Fibroblast of skin of right quadriceps (primary cell): Measurements from ENCODE around the gene ACTN1.

Source experiments
- DNase-seq: peaks from one replicate; pipeline ENCODE4 v3.0.0-alpha.2; 2013

ACTN1 gene

GRCh38 chr14:68884031-68885030, 94.8 kb downstream of the ACTN1 start:
- DNase-seq: peak; percentile 78

DNA sequence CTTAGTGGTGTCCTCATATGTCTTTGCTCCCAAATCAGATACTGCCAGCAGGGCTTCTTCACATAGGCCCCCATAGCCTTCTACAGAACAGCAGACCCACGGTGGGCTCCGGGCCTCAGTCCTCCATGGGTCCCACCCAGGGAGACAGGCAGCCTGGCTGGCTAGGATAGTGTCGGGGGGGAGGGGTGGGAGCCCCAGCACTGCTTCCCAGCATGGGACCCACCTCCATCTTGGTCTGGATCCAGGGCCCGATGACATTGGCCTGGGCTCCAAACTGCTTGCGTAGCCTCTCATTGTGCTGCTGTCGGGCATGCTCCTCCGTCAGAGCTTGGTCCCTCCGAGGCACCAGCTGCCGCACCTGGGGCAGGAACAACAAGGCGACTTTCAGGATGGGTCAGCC, 96.9 kb downstream of the ACTN1 start:
- no peak for DNase-seq

GRCh38 chr14:68881396-68881795, 97.7 kb downstream of the ACTN1 start:
- no peak for DNase-seq

DNA sequence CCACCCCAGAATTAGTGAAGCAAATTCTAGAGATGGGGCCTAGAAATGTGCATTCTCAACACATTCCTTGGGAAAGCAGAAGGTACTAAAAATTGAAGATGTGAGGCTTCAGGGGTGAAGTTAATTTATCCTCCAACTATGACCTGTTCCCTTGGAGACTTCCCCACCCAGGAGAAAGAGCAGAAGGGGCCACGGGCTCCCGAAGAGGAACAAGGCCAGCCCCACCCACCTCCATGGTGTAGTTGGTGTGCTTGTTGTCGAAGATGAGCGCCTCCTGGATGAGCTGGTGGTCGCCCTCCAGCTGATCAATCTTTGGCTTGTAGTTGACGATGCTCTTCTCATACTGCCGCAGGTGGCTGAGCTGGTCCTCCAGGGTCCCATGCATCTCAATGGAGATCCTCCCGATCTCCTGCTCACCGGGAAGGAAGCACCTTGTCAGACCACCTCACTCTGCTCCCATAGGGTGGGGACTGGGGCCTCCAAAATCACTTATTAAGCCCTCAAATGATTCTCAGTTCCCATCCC, 98.5 kb downstream of the ACTN1 start:
- no peak for DNase-seq

DNA sequence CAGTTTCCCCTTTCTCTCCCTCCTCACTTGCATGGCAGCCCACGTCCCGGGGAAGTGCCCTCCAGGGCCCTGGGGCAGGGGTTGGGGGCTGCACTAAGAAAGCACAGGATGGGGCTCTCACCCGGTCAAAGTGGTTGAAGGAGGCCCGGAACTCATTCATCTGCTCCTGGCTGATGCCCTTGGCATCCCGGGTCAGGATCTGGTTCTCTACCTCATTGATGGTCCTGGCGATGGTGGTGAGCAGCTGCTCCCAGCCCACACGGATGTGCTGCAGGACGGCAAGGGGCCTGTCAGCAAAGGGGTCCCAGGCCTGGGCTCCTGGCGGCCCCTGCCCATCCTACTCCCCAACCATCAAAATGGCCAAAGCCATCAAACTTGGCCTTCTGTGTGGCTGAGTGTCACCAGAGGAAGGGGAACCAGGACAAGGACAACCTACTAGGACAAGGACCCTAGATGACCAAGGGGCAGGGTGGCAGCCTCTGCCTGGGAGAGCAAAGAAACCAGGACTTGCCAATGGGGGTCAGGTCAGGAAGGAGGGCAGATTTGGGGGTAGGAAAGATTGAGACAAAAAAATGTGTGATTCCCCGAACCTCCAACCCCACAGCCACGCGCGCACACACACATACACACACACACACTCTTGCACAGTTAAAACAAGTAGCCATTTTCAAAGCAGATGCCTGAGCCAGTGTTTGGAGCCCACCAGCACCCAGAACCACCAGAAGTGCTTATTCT, 99.1 kb downstream of the ACTN1 start:
- DNase-seq: no peak

DNA sequence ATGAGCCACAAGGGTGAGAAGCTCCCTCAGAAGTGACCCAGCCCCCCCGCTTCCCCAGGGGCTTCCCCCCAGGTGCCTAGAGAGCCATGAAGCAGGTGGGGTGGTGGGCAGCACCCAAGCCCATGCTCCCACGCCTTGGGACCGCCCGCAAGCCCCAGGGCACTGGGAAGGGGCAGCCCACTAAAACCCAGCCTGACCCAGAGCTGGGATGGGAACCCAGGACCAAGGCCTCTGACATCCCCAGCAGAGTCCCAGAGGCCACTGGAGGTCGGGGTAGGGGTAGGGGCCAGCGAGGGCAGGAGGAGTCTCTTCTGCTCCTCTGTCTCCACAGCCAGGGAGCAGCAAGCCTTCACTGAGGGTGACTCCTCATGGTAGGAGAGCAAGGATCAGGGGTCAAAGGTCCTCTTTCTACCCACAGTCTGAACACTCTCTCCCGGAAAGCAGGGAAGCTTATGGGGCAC, 99.8 kb downstream of the ACTN1 start:
- no peak for DNase-seq

- no peak for DNase-seq
These were observed 100.2 kb downstream of the ACTN1 start for GRCh38 chr14:68878908-68879307.

DNA sequence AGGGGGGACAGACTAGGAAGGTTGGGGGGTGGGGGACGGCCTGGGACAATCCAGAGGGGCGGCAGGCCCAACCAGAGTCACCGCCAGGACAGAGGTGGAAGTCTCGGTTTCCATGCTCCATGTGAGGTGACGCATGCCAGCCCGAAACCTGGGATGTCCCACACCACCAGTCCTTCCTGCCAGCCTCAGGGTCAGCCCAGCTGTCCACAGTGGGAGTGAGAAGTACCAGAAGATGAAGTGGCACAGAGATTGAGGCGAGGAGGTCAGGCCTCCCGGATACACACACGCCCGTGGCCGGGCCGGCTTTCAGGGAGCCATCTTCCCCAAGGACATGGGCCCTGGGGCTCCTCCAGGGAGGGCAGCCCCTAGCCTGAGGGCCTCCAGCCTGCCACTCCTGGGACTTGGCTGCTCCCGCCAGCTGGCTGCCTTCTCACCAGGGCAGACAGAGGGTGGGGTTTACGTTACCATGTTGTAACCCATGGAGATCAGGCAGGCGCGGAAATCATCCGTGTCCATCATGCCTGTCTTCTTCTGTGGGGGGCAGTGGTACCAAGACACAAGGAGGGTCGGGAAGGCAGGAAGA, 101.0 kb downstream of the ACTN1 start:
- no peak for DNase-seq

DNA sequence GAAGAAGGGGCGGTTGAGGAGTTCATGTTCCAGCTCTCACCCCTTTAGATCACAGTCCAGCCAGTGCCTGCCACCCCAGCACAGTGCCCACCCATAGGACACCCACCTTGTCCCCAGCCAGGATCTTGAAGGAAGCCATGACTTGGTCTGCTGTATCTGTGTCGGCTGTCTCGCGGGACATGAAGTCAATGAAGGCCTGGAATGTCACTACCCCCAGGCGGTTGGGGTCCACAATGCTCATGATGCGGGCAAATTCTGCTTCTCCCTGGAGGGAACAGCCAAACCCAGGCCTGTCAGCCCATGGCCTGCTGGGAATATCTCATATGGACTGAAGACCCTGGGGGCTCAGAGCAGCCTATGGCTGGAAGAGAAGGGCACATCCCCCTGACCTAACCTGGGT, 102.1 kb downstream of the ACTN1 start:
- DNase-seq: no peak

DNA sequence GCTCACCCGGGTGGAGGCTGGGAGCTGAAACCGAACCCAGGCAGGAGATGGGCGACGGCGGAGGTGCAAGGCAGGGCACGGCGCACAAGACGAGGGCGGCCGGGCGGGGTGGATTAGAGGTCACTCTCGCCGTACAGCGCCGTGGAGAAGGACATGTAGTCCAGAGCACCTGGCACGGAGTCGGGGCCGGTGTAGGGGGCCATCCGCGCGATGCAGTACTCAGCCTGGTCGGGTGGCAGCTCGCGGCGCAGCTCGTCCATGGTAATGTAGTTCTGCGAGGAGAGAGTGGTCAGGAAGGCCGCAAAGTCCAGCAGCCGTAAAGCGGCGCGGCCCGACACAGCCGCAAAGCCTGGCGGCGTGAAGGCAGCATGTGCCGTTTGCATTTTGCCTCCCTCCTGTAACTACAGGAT, 104.4 kb downstream of the ACTN1 start:
- no peak for DNase-seq

DNA sequence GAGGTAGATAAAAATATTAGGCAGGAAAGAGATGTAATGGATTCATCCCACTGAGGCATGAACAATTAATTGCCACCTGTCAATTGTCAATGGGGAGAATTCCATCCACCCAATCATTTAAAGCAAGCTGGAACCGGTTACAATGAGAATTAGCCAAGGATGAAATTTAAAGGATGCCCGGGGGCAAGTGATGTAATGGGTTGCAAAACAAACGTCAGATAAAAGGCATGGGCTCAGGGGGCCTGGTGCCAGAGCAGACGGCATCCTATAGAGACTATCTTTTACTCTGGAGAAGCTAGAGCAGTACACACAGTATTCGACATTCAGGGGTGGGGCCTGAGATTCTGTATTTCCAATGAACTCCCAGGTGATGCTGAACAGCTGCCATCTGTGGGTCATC, 105.7 kb downstream of the ACTN1 start:
- no peak for DNase-seq

DNA sequence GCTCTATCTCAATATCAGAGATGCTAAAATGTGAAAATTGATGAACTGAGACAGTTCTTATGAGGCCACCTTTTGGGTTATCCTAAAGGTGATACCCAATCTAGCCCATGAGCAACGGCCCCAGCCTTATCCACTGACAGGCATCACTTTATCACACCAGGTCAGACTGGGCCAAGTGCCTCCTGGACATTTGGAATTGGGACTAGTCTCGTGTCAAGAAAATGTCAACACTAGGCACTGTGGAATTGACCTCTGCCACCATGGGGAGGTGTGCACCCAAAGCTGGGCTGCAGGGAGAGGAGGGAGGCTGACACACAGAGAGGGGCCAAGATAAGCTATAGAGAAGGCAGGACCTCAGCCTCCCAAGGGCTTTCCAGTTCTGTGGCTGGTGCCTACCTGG, 107.7 kb downstream of the ACTN1 start:
- no peak for DNase-seq

DNA sequence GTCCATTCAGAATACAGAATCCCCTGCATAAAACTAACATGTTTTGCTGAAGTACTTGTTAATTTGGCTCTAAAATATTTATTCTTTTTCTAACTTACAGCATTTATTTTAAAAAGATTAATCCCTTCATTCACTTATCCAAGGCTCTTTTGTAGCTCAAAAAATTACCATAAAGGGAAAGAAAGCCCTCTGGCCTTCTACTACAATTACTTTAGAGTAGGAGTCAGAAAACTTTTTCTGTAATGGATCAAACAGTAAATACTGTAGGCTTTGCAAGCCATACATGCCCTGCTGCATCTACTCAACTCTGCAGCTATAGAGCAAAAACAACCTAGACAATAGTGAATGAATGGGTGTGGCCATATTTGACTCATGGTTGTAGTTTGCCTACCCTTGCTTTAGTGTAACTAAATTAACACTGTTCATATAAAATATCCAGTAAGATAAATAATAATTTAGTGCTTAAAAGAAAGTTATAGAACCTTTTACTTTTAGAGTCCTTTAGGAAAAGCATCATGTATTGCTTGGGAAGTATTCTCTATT, 112.0 kb downstream of the ACTN1 start:
- no peak for DNase-seq

DNA sequence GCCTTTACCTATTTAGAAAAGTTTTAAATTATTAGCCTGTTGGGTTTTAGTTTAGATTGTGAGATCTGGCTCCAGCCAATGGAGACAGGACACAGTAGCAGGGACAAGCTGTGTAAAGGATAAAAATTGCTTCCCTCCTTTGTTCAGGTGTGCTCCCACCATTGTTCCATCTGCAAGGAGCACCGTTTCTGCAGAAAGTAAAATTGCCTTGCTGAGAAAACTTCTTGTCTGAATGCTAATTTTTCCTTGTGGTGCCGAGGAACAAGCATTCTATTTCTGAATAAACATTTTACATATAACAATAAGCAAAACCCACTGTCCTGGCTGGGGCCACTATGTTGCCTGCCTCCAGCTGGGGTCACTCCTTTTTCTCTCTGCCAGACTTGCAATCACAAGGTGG, 113.6 kb downstream of the ACTN1 start:
- DNase-seq: no peak

DNA sequence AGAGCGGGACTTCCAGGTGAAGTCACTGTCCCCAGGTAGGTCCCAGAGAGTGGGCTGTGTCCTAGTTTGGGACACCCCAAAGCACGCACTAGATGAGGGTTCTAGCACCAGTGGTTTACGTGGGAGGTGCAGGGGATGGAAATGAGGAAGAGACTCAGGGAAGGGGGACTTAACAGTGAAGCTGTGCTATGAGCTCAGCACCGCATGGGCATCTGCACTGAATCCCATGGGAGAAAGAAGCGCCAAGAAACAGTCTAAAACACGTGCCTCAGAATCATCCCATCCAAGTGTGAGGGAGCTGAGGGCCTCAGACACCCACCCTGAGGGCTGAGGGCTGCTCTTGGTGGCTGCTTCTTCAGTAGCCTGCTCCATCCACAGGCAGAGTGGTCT, 114.7 kb downstream of the ACTN1 start:
- no peak for DNase-seq

DNA sequence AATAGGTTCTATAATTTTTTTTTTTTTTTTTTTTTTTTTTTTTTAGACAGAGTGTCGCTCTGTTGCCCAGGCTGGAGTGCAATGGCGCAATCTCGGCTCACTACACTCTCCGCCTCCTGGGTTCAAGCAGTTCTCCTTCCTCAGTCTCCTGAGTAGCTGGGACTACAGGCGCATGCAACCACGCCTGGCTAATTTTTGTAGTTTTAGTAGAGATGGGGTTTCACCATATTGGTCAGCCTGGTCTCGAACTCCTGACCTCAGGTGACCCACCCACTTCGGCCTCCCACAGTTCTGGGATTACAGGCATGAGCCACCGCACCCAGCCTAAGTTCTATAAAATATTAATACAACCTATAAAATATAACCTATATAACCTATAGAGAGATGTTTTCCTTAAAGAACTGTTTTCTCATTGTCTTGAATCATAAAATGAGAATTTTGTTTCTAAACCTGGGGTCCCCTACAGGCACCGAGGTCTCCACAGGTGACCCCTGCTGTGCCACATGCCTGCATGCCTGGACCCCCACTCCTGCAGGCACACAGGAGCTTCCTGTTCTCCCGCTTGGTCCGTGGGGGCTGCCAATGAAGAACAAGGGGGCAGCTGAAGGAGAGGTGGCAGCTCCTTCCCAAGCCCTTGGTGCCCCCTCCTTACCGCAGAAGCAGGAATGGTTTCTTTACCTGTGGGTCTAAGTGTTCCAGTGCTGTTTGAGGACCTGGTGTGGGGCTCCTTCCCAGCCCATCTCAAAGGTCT, 115.3 kb downstream of the ACTN1 start:
- no peak for DNase-seq

GRCh38 chr14:68862954-68863594, 116.0 kb downstream of the ACTN1 start:
- peak; percentile 79 for DNase-seq

GRCh38 chr14:68860771-68861170, 118.3 kb downstream of the ACTN1 start:
- DNase-seq: no peak

- DNase-seq: no peak
These were observed 121.5 kb downstream of the ACTN1 start for GRCh38 chr14:68857516-68858070.

GRCh38 chr14:68856572-68856971, 122.5 kb downstream of the ACTN1 start:
- peak; percentile 38 for DNase-seq

DNA sequence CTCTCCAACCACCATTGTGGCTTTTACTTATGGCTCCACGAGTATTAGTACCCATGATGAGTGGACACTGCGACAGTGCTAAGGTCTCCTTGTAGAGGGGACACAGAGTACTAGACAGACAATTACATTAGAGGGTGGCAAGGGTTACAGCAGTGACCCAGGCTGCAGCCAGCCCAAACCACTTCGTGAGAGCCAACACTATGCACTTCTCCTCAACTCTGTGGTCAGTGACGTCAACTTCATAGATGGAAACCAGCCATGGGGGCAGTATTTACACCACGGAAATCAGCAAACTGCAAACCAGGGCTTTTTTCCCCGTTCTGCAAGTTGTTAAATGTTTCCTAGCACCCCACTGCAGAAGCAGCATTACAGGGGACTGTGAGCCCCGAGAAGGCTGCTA, 124.7 kb downstream of the ACTN1 start:
- no peak for DNase-seq
